Measurements from ENCODE around the gene MYO5C.

- no peak for TF ChIP-seq CTCF (IDR thresholded peaks at IDR 0.05)
- TF ChIP-seq POLR2A (IDR thresholded peaks at IDR 0.05) = no peak
- no peak for TF ChIP-seq POLR2AphosphoS5 (IDR thresholded peaks at IDR 0.05)
These were observed 5.8 kb upstream of the MYO5C start for GRCh38 chr15:52301265-52301847.

Measured in breast epithelium (tissue), 3 donors.